ENCODE measurements around the gene NUDT14. TPM values are rescaled to one million over a fixed set of nuclear protein-coding genes. Genes with fewer than 3 reads are reported as not detected.

Gene NUDT14
- total RNA-seq, 4 donors from 2014 or later = 12.1 to 22.3 (median 16.6) TPM

GRCh38 chr14:105171004-105171673, 10.0 kb downstream of the NUDT14 start:
- no peak for ATAC-seq (ENCODE audit: low FRiP score)
- DNase-seq (ENCODE audit: low spot score) = no peak
- TF ChIP-seq CTCF (IDR thresholded peaks at IDR 0.05) = no peak

GRCh38 chr14:105169776-105170655, 11.1 kb downstream of the NUDT14 start:
- DNase-seq (ENCODE audit: low spot score) = no peak
- ATAC-seq (ENCODE audit: low FRiP score) = no peak
- no peak for TF ChIP-seq CTCF (IDR thresholded peaks at IDR 0.05)

- no peak for DNase-seq (ENCODE audit: low spot score)
- TF ChIP-seq CTCF (IDR thresholded peaks at IDR 0.05) = no peak
- ATAC-seq (ENCODE audit: low FRiP score) = peak; percentile 10
Observed at GRCh38 chr14:105168979-105169507, 12.1 kb downstream of the NUDT14 start.

- TF ChIP-seq CTCF (IDR thresholded peaks at IDR 0.05) = no peak
- DNase-seq (ENCODE audit: low spot score) (no peak), ATAC-seq (ENCODE audit: low FRiP score) (peak; percentile 34)
Observed at GRCh38 chr14:105168496-105168978, 12.6 kb downstream of the NUDT14 start, which contains the start of gene JAG2. JAG2 (minus strand) TSS chr14:105168776; CDS start chr14:105168420, 356 bp downstream.

GRCh38 chr14:105168093-105168420, 13.1 kb downstream of the NUDT14 start:
- ATAC-seq (ENCODE audit: low FRiP score) (no peak), DNase-seq (ENCODE audit: low spot score) (no peak)
- no peak for TF ChIP-seq CTCF (IDR thresholded peaks at IDR 0.05)

- no peak for DNase-seq (ENCODE audit: low spot score)
- TF ChIP-seq CTCF (IDR thresholded peaks at IDR 0.05) = no peak
- no peak for ATAC-seq (ENCODE audit: low FRiP score)
Observed at GRCh38 chr14:105167303-105168092, 13.6 kb downstream of the NUDT14 start.
